Measurements from ENCODE around the gene PIK3R3.

GRCh38 chr1:46171871-46172270, 39.4 kb upstream of the PIK3R3 start:
- no peak for TF ChIP-seq POLR2A (IDR thresholded peaks at IDR 0.05; ENCODE audit: low read depth, low read length)
- TF ChIP-seq POLR2AphosphoS5 (IDR thresholded peaks at IDR 0.05; ENCODE audit: low read depth, low read length): no peak

All from GM12892 (cell line).